8988T (cell line): ENCODE data around the gene NAE1.

Experiments used
- DNase-seq: peaks from one replicate; pipeline ENCODE4 v3.0.0; 2011

NAE1 gene

GRCh38 chr16:66849549-66849948, 18.8 kb upstream of the NAE1 start:
- DNase-seq = no peak

GRCh38 chr16:66849021-66849420, 18.2 kb upstream of the NAE1 start:
- DNase-seq = no peak

GRCh38 chr16:66848172-66848571, 17.4 kb upstream of the NAE1 start:
- no peak for DNase-seq

GRCh38 chr16:66847533-66848067, 16.8 kb upstream of the NAE1 start:
- DNase-seq = no peak

- DNase-seq = no peak
These were observed 16.1 kb upstream of the NAE1 start for GRCh38 chr16:66846831-66847230.

- no peak for DNase-seq
These were observed 15.5 kb upstream of the NAE1 start for GRCh38 chr16:66846266-66846665.

GRCh38 chr16:66845791-66846221, 15.0 kb upstream of the NAE1 start:
- DNase-seq = no peak

GRCh38 chr16:66845080-66845410, 14.3 kb upstream of the NAE1 start:
- no peak for DNase-seq

GRCh38 chr16:66844342-66845079, 13.7 kb upstream of the NAE1 start, which contains the start of gene CA7:
Gene CA7, plus strand, starts transcription at chr16:66844414. Its CDS starts 74 bp downstream, at chr16:66844488.
- DNase-seq = no peak

GRCh38 chr16:66844009-66844341, 13.2 kb upstream of the NAE1 start:
- no peak for DNase-seq

GRCh38 chr16:66843191-66843590, 12.4 kb upstream of the NAE1 start:
- no peak for DNase-seq

GRCh38 chr16:66842765-66843164, 12.0 kb upstream of the NAE1 start:
- no peak for DNase-seq

GRCh38 chr16:66841366-66841765, 10.6 kb upstream of the NAE1 start:
- no peak for DNase-seq

GRCh38 chr16:66840883-66841282, 10.1 kb upstream of the NAE1 start:
- no peak for DNase-seq

GRCh38 chr16:66834746-66835145, 4.0 kb upstream of the NAE1 start:
- DNase-seq = no peak

GRCh38 chr16:66832661-66833305, 2.0 kb upstream of the NAE1 start:
- no peak for DNase-seq

- no peak for DNase-seq
These were observed 1.4 kb upstream of the NAE1 start for GRCh38 chr16:66832190-66832589.

- no peak for DNase-seq
These were observed 6.8 kb downstream of the NAE1 start for GRCh38 chr16:66824006-66824405.

- no peak for DNase-seq
These were observed 16.0 kb downstream of the NAE1 start for GRCh38 chr16:66814734-66815133.

GRCh38 chr16:66811043-66811442, 19.7 kb downstream of the NAE1 start:
- no peak for DNase-seq

- DNase-seq = no peak
These were observed 20.4 kb downstream of the NAE1 start for GRCh38 chr16:66810391-66810790.

GRCh38 chr16:66809765-66810164, 21.0 kb downstream of the NAE1 start:
- no peak for DNase-seq

- DNase-seq = no peak
These were observed 28.6 kb downstream of the NAE1 start for GRCh38 chr16:66802159-66802558.

GRCh38 chr16:66801320-66802105, 29.3 kb downstream of the NAE1 start, which contains the start of gene TERB1:
Gene TERB1, minus strand, starts transcription at chr16:66801584. Its CDS starts 4,786 bp downstream, at chr16:66796798.
- no peak for DNase-seq
